Psoas muscle (tissue), 8 donors: ENCODE measurements around the gene PDIA5. TPM values are rescaled to one million over a fixed set of nuclear protein-coding genes. Genes with fewer than 3 reads are reported as not detected.

Experiments used
- ATAC-seq, 4 donors: fragments of 200-7000 bp; cut with Tn5 transposase; one replicate each; pipeline ENCODE4 v1.9.1; 2020; ENCODE audit warnings: moderate library complexity in 3 of 4, mild to moderate bottlenecking in 2 of 4
- DNase-seq, 2 donors: peaks; one replicate each; pipeline ENCODE4 v3.0.0-alpha.2; 2020
- H3K27ac ChIP-seq: fragments of 200-600 bp; one replicate; pipeline ENCODE4 v1.8.0; 2022
- H3K27me3 ChIP-seq, 3 donors: fragments of 200-600 bp in 1 of 3; one replicate each; pipeline versions ENCODE4 v1.6.1 to v1.8.0; 2013 to 2022; ENCODE audit warnings: low read length in 2 of 3, mild to moderate bottlenecking in 2 of 3, moderate library complexity in 1 of 3; ENCODE audit not compliant: insufficient read depth in 3 of 3
- H3K36me3 ChIP-seq, 2 donors: fragments of 200-600 bp in 1 of 2; one replicate each; pipeline versions ENCODE4 v1.6.1 to v1.8.0; 2013 to 2022; ENCODE audit warnings: low read depth in 1 of 2, mild to moderate bottlenecking in 1 of 2, moderate library complexity in 1 of 2; ENCODE audit not compliant: insufficient read depth in 1 of 2
- H3K4me1 ChIP-seq: fragments of 200-600 bp; one replicate; pipeline ENCODE4 v1.8.0; 2022
- H3K4me3 ChIP-seq: fragments of 200-600 bp; one replicate; pipeline ENCODE4 v1.8.0; 2022; ENCODE audit warnings: mild to moderate bottlenecking
- H3K9me3 ChIP-seq: fragments of 200-600 bp; one replicate; pipeline ENCODE4 v1.8.0; 2022
- WGBS, 3 donors: extraction: QIAGEN DNeasy Blood & Tissue Kit; methylation state at CpG; one replicate each; pipeline versions ENCODE4 v1.1.6 to v1.1.7; 2013; 5-methylcytosine and 5-hydroxymethylcytosine counted together
- intact Hi-C, 2 donors: fragments of 100-400 bp; cut with DNase I; formaldehyde crosslinking; loops; one replicate each; pipeline versions ENCODE4 v1.11.0 to v1.14.2; 2022
- polyA plus RNA-seq, 3 donors: library from polyadenylated mRNA; stranded (reverse); fragments of 200-250 nt; gene quantifications; one replicate each; pipeline ENCODE4 v1.2.3, GENCODE V29; 2013
- total RNA-seq, 4 donors: library from RNA; stranded (reverse); fragmentation: NEBNext Ultra II Directional in 2 of 4; extraction: Animal tissue kit (Norgen Biotek cat#: 25700) in 2 of 4; gene quantifications; one replicate each; pipeline versions ENCODE4 v1.2.1 to v1.2.4, GENCODE V29; 2021 to 2023
- TF ChIP-seq, protein P1 (sequence below): fragments of 200-600 bp; IDR thresholded peaks from one replicate; pipeline ENCODE4 v1.8.0; 2022; ENCODE audit warnings: antibody characterized with exemption
- donor health status: healthy with polysubstance abuse.
- donor health status: DM: no; HTN: no; CAD: no; lungs with moderate emphysema.
- donor health status: Bipolar disorder and iron deficiency.
- donor health status: healthy.
- donor health status: DM: yes; HTN: yes; CAD: no.
- donor health status: DM: no; HTN: no; CAD: no.
- donor health status: DM: no; HTN: no; CAD: no.
- donor health status: DM: yes; HTN: yes; CAD: no.

PDIA5 gene
- total and polyA plus RNA-seq, 7 donors = 2.9 to 6.4 (median 4.6) TPM

DNA sequence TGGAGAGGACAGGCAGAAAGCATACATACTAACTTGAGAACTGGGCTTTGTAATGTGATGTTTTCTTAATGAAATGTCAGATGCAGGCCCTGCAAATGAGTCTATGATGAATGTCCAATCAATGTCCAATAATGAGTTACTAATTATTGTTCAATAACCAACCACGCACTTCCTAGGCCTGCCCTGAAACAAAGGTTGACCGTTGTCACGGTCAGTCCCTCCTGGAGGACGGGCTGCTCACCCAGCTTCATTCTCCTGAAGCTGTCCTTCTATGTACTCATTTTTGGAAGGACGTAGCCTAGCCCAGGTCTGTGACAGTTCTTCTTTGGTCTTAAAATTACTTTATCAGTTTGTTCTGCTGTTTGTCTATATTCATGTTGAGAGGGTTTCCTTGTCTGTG lies 8.3 kb upstream of the PDIA5 start:
- H3K4me1 ChIP-seq = no peaks in the 10 kb centered on the region
- H3K27ac ChIP-seq = no peak overlapping the region
- ATAC-seq (no peak), DNase-seq (no peak)
- H3K4me3 ChIP-seq = no peak overlapping the region
- intact Hi-C loops = no loop called here
- WGBS, 3 donors = 93 to 98% (median 95%) methylated on average over 5 of the region's 5 CpGs
- no peaks in the 10 kb centered on the region for H3K9me3 ChIP-seq
- TF ChIP-seq, protein P1, sequence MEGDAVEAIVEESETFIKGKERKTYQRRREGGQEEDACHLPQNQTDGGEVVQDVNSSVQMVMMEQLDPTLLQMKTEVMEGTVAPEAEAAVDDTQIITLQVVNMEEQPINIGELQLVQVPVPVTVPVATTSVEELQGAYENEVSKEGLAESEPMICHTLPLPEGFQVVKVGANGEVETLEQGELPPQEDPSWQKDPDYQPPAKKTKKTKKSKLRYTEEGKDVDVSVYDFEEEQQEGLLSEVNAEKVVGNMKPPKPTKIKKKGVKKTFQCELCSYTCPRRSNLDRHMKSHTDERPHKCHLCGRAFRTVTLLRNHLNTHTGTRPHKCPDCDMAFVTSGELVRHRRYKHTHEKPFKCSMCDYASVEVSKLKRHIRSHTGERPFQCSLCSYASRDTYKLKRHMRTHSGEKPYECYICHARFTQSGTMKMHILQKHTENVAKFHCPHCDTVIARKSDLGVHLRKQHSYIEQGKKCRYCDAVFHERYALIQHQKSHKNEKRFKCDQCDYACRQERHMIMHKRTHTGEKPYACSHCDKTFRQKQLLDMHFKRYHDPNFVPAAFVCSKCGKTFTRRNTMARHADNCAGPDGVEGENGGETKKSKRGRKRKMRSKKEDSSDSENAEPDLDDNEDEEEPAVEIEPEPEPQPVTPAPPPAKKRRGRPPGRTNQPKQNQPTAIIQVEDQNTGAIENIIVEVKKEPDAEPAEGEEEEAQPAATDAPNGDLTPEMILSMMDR = no peak
- no peaks in the 10 kb centered on the region for H3K27me3 ChIP-seq
- no peaks in the 10 kb centered on the region for H3K36me3 ChIP-seq

DNA sequence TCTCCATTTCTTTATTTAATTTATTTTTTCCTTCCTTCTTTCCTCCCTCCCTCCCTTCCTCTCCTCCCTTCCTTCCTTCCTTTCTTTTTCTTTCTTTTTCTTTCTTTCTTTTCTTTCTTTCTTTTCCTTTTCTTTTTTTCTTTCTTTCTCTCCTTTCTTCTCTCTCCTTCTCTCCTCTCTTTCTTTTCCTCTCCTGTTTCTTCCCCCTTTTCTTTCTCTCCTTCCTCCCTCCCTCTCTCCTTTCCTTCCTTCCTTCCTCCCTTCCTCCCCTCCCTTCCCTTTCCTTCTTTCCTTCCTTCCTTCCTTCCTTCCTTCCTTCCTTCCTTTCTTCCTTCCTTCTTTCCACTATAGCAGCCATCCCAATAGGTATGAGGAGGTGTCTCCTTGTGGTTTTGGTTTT lies 6.8 kb upstream of the PDIA5 start:
- TF ChIP-seq, protein P1 = no peak
- H3K4me3 ChIP-seq = no peak overlapping the region
- no peak for DNase-seq

DNA sequence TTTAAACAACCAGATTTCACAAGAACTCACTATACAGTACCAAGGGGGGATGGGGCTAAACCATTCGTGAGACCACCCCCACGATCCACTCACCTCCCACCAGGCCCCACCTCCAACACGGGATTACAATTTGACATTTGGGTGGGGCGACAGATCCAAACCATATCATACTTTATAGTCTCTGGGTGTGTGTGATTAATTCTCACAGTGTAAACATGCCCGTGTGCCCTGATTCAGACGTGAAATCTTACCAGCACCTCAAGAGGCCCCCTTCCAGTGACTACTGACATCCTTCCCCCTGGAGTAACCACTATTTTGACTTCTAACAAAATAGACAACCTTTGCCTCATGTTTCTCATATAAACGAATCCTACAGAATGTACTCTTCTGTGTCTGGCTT lies 5.0 kb upstream of the PDIA5 start:
- ATAC-seq (no peak), DNase-seq (no peak)
- Histone ChIP-seq H3K27ac (no peak overlapping the region), H3K27me3 (no peaks in the 10 kb centered on the region), H3K36me3 (no peaks in the 10 kb centered on the region), H3K9me3 (no peaks in the 10 kb centered on the region), H3K4me3 (no peak overlapping the region), H3K4me1 (peaks cover 6% of the 10 kb centered on the region)
- intact Hi-C loops = no loop called here
- TF ChIP-seq, protein P1 = no peak
- WGBS, 3 donors = 85% methylated on average over 7 of the region's 7 CpGs

More for the DNA sequence above, 6.8 kb upstream of the PDIA5 start:
- intact Hi-C loops = no loop called here
- no peaks in the 10 kb centered on the region for H3K27me3 ChIP-seq
- no peaks in the 10 kb centered on the region for H3K36me3 ChIP-seq
- no peaks in the 10 kb centered on the region for H3K9me3 ChIP-seq
- no peak overlapping the region for H3K27ac ChIP-seq
- no peak for ATAC-seq
- no peaks in the 10 kb centered on the region for H3K4me1 ChIP-seq

DNA sequence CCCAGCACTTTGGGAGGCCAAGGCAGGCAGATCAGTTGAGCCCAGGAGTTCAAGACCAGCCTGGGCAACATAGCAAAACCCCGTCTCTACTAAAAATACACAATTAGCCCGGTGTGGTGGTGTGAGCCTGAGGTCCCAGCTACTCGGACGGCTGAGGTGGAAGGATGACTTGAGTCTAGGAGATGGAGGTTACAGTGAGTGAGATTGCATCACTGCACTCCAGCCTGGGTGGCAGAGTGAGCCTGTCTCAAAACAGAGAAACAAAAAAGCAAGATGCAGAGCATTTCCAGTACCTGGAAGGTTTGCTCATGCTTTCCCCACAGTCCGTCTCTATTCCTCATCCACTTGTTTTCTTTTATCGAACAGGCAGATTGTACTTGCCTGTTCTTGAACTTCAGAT lies 3.8 kb upstream of the PDIA5 start:
- intact Hi-C loops = no loop called here

DNA sequence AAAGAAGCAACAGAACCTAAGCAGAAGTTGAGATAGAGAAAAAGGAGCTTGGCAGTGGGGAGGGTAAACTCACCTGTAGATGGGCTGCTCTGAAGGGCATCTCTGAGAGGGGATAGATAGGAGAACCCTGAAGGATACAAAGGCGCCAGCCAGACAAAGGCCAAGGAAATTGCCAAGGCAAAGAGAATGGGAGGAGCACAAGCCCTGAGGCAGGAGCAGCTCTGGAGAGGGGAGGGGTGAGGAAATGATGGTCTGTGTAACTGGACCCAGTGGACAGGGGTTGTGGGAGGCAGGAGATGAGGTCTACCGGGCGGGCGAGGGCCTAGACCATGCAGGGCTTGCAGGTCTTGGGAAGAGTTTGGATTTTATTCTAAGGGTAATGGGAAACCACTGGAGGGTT lies 2.3 kb upstream of the PDIA5 start:
- DNase-seq (no peak), ATAC-seq (no peak)
- no peak overlapping the region for H3K4me3 ChIP-seq
- H3K27ac ChIP-seq = no peak overlapping the region
- TF ChIP-seq, protein P1 = no peak
- WGBS, 3 donors = 85 to 96% (median 92%) methylated on average over 4 of the region's 4 CpGs
- no peaks in the 10 kb centered on the region for H3K36me3 ChIP-seq
- H3K27me3 ChIP-seq = no peaks in the 10 kb centered on the region
- H3K4me1 ChIP-seq = peaks cover 11% of the 10 kb centered on the region
- no peaks in the 10 kb centered on the region for H3K9me3 ChIP-seq
- intact Hi-C loops = no loop called here

More for the DNA sequence above, 3.8 kb upstream of the PDIA5 start:
- no peak for ATAC-seq
- H3K27me3 ChIP-seq = no peaks in the 10 kb centered on the region
- H3K4me3 ChIP-seq = no peak overlapping the region
- DNase-seq = no peak
- TF ChIP-seq, protein P1 = no peak
- H3K4me1 ChIP-seq = peaks cover 11% of the 10 kb centered on the region
- no peaks in the 10 kb centered on the region for H3K36me3 ChIP-seq
- H3K9me3 ChIP-seq = no peaks in the 10 kb centered on the region
- 95 to 96% (median 95%) methylated on average over 6 of the region's 6 CpGs for WGBS, 3 donors
- H3K27ac ChIP-seq = no peak overlapping the region
